GM21619 (cell line): ENCODE measurements around the gene SNCA.

Source experiments
- ATAC-seq: cut with Tn5 transposase; IDR thresholded peaks from one replicate; pipeline ENCODE4 v1.9.1; 2021; ENCODE audit not compliant: unreplicated experiment

Gene SNCA

GRCh38 chr4:89755220-89755619 is 81.7 kb downstream of the SNCA start:
- no peak for ATAC-seq

GRCh38 chr4:89754531-89754930 is 82.4 kb downstream of the SNCA start:
- no peak for ATAC-seq

- ATAC-seq = no peak
These were observed 83.3 kb downstream of the SNCA start for GRCh38 chr4:89753601-89754066.

- ATAC-seq = no peak
These were observed 83.9 kb downstream of the SNCA start for GRCh38 chr4:89752932-89753598.

GRCh38 chr4:89751416-89751815 is 85.5 kb downstream of the SNCA start:
- ATAC-seq = no peak

- ATAC-seq = no peak
These were observed 90.6 kb downstream of the SNCA start for GRCh38 chr4:89746377-89746776.

- no peak for ATAC-seq
These were observed 91.3 kb downstream of the SNCA start for GRCh38 chr4:89745708-89746107.

- no peak for ATAC-seq
These were observed 92.0 kb downstream of the SNCA start for GRCh38 chr4:89744914-89745313.

- ATAC-seq = no peak
These were observed 95.2 kb downstream of the SNCA start for GRCh38 chr4:89741768-89742167.

- no peak for ATAC-seq
These were observed 97.5 kb downstream of the SNCA start for GRCh38 chr4:89739311-89739988.

GRCh38 chr4:89737888-89738287 is 99.1 kb downstream of the SNCA start:
- ATAC-seq = no peak

- no peak for ATAC-seq
These were observed 103.0 kb downstream of the SNCA start for GRCh38 chr4:89733946-89734345.

- ATAC-seq = no peak
These were observed 109.7 kb downstream of the SNCA start for GRCh38 chr4:89727238-89727637.

- no peak for ATAC-seq
These were observed 111.7 kb downstream of the SNCA start for GRCh38 chr4:89725268-89725667.

GRCh38 chr4:89724716-89725115 is 112.2 kb downstream of the SNCA start:
- ATAC-seq = no peak

GRCh38 chr4:89723096-89723495 is 113.9 kb downstream of the SNCA start:
- ATAC-seq = no peak

GRCh38 chr4:89722517-89722916 is 114.4 kb downstream of the SNCA start:
- no peak for ATAC-seq

GRCh38 chr4:89720981-89721380 is 116.0 kb downstream of the SNCA start:
- ATAC-seq = no peak

- ATAC-seq = no peak
These were observed 117.3 kb downstream of the SNCA start for GRCh38 chr4:89719536-89720090.

- ATAC-seq = no peak
These were observed 120.1 kb downstream of the SNCA start for GRCh38 chr4:89716893-89717292.

GRCh38 chr4:89715631-89716030 is 121.3 kb downstream of the SNCA start:
- no peak for ATAC-seq

GRCh38 chr4:89712827-89713226 is 124.1 kb downstream of the SNCA start:
- no peak for ATAC-seq
